HG02588 (cell line): ENCODE measurements around the gene SRGAP1.
A peak's percentile ranks its signal among the peaks of the same experiment; 100 is the strongest.

ENCODE experiments used
- ATAC-seq: cut with Tn5 transposase; IDR thresholded peaks from one replicate; pipeline ENCODE4 v1.9.1; 2021; ENCODE audit warnings: mild to moderate bottlenecking, moderate library complexity; ENCODE audit not compliant: unreplicated experiment

Gene SRGAP1

DNA sequence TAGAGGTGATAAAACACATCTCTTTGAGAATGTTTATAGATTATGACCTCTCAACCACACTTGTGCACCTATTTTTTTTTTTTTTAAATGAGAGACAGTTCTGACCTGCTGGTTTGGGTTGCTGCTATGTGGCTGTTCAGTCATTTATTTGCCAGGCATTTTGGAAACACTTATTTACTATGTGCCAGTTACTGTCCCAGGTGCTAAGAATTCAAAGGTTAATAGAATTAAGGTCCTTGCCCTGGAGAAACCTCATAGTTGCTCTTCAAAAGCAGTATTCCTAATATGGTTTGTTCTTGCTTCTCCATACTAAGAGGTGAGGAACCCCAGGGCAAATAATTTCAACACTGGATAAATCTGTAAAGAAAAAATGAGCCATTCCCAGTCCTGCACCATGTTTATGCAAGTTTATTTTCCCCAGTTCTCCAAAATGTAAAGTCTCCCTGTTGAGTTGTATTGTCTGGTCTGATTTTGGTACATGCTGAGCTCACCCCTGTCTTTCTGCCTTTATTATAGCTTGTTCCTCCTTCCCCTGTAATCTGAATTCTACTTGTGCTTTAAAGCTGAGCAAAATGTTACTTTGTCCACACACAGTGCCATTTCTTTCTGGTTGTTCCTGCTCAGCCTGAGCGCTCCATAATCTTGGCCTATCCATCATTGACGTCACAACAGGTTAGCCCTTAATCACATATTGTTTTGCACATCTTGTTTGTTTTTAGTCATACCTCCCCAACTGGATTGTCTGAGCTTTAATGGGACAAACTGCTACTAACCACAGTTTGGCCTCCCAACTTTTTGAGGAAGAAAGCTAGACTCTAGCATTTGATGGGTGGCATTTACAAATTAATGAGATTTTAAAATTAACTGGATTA, 56.7 kb downstream of the SRGAP1 start:
- ATAC-seq, result no peak

DNA sequence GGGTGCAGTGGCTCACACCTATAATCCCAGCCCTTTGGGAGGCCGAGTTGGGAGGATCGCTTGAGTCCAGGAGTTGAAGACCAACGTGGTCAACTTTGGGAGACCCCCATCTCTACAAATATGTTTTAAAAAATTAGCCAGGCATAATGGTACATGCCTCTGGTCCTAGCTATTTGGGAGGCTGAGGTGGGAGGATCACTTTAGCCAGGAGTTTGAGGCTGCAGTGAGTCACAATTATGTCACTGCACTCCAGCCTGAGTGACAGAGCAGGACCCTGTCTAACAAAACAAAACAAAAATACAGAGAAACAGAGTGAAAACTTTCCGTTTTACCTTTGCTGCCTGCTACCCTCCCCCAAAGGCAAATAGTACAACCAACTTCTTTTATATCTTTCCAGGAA, 60.2 kb downstream of the SRGAP1 start:
- ATAC-seq, result no peak

DNA sequence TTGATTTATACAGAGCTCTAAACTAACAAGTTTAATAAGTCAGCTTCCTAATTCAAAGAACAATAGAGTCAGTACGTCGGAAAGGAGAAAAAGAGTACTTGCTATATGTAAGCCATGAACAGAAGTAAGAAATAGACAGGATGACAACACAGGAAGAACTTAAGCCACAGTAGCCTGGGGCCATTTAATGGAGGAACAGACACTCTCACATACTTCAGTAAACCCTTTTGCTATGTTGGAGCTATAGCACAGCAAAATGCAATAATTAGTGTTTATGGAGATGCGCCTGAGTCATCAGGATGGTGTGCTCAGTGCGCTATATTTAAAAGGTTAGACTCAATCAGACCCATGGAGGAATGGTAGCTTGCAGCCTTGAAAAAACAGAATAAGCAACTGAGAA, 61.0 kb downstream of the SRGAP1 start:
- ATAC-seq, result no peak

DNA sequence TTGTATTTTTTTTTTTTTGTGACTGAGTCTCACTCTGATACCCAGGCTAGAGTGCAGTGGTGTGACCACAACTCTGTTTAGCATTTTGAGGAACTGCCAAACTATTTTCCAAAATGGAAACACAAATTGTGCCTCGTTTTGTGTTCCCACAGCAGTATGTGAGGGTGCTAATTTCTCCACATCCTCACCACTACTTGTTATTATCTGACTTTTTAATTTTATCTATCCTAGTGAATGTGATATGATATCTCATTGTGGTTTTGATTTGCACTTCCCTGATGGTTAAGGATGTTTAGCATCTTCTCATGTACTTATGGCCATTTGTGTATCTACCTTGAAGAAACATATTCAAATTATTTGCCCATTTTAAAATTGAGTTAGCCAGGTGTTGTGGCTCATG, 62.4 kb downstream of the SRGAP1 start:
- ATAC-seq, result no peak

DNA sequence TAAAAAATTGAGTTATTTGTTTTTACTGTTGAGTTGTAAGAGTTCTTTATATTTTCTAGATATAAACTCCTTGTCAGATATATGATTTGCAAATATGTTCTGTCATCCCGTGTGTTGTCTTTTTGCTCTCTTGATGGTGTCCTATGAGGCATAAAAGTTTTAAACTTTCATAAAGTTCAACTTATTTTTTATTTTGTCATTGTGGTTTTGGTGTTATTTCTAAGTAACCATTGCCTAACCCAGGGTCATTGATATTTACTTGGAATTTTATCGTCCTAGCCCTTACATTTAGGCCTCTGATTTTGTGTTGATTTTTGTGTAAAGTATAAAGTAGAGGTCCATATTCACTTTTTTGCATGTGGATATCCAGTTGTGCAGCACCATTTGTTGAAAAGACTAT, 63.1 kb downstream of the SRGAP1 start:
- no peak for ATAC-seq

DNA sequence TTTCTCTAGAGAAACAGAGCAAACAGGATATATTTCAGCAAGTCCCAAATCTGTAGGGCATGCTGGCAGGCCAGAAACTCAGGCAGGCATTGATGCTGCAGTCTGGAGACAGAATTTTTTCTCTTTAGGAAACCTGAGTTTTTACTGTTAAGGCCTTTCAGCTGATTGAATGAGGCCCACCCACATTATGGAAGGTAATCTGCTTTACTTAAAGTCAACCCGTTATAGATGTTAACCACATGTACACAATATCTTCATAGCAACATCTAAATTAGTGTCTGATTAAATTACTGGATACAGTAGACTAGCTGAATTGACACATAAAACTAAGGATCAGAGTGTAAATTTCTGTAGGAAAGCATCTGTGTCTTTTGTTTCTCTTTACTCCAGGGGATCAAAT, 65.2 kb downstream of the SRGAP1 start:
- ATAC-seq, result no peak

DNA sequence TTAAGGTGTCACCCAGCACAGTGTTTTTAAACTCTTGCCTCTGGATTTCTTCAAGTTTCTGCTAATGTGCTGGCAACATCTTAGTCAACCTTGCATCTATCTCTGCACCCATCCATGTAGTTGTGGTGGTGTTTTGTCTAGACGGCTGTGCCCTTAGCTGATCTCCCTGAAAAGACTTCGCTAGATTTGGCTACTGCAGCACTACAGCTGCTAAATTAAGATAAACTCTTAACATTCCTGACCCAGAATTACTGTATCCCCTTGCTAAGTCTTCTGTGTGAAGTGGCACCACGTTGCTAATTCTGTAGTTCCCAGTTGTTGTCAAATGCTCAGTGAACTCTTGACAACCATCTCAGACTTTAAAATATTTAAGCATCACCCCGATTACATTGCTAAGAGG, 66.8 kb downstream of the SRGAP1 start:
- ATAC-seq, result no peak

DNA sequence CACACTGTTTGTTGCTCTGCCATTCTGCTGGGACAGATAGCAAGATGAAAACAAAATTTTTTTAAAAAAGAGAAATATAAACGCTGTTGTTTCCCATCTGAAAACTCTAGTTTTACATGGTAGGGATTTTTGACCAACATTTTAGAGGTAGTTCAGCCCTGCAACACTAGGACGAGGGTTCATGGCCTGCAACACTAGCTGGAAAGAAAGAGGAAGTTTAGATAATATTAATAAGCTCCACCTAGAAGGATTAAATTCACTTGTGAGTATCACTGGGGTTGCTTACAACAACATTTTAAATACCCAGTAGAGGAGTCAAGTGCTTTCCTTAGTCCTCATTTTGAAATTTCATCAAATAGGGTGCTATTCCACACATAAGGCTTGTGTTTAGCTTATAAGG, 68.2 kb downstream of the SRGAP1 start:
- no peak for ATAC-seq

DNA sequence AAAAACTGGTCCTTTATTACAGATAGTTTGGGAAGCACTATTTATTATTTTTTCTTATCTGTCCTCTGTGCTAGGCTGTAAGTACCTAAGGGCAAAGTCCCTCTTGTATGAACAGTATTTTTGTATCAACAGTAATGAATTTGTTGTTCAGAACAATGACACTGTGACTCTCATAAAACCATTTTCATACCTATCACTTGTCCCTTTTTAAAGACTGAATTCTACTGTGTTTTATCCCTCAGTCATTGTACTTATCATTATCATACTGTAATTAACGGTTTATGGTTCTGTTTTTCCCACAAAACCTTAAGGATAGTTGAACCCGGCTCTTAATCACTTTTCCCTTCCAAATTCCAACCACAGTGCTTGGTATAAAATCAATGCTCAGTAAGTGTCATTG, 69.4 kb downstream of the SRGAP1 start:
- no peak for ATAC-seq

DNA sequence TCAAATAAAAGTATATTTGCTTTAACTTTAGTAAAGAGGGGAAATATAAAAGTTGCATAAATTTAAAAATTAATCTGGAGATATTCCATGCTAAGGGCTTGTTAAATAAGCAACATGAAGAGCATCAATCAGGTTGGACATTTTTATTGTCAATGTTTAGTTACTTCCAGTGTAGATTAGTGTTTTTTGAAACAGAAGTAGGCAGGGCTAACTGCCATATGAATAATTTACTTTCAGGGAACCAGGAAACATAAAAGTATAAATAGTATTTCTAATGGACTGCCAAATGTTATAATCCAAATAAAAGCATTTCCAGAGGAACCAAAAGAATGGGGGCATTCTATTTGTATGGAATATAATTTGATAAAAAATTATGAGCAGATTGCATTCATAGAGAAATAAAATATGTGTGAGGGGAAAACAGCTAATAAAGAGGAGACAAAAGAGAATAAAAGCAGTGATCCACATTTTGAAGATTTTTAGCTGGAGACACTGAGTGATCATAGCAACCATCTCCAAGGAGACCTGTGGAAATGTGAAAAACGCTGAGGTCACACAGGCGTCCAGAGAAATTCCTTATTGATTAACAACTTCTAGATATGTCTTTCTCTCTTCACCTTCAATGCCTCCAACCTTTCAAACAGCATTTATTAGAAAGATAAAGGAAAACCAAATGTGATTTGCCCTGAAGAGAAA, 70.8 kb downstream of the SRGAP1 start:
- ATAC-seq, result no peak

DNA sequence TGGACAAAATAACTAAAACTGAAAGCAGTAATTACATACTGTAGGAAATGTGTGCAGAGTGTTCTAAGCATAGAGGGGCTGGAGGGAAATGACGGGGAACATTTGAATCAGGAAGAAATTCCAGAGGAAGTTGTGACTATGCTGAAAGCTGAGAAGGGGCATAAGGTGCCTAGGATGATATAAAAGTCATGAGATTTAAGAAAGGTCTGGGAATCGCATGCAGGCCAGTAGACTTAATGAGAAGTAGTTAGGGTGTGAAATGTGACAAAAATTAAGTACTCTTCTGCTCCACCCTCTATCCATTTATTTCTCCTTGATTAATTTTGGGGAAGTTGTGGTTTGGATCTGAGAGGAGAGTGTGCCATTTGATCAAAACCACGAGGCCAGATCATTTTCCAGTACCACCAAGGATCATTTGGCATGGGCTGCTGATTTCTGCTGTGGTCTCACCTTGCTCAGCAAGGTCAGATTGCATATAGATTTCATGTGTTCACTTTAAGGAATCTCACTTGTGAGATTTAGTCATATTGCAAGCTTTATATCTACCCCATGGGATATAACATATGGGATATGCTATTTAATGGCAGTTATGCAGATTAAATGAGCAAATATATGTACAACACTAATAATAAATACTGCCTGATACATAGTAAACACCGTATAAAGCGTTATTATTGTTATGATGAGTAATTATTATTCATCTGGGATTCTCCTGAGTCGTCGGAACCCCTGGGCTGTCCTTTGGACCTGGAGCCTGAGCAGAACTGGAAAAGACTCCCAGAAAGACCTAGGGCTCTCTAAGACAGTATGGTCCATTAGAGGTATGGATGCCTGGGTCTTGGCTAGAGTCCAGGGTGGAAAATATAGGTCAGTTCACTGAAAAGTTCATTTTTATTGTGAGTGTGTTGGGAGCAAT, 72.3 kb downstream of the SRGAP1 start:
- no peak for ATAC-seq

DNA sequence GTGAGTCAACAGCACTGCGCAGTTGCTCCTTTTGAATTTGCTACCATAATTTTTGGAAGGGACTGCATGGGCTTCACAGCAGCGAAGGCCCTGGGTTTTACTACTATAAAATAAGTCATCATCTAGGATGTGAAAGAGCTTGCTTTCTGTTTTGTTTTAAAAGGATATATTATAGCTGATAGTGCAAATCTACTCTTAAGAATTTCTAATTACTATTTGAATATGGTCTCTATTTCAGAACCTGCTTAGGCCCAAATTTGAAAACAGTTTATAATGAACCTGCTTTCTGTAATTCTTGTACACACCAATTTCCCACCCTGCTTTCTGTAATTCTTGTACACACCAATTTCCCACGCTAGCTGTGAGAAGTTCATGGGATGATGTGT, 73.0 kb downstream of the SRGAP1 start:
- no peak for ATAC-seq

DNA sequence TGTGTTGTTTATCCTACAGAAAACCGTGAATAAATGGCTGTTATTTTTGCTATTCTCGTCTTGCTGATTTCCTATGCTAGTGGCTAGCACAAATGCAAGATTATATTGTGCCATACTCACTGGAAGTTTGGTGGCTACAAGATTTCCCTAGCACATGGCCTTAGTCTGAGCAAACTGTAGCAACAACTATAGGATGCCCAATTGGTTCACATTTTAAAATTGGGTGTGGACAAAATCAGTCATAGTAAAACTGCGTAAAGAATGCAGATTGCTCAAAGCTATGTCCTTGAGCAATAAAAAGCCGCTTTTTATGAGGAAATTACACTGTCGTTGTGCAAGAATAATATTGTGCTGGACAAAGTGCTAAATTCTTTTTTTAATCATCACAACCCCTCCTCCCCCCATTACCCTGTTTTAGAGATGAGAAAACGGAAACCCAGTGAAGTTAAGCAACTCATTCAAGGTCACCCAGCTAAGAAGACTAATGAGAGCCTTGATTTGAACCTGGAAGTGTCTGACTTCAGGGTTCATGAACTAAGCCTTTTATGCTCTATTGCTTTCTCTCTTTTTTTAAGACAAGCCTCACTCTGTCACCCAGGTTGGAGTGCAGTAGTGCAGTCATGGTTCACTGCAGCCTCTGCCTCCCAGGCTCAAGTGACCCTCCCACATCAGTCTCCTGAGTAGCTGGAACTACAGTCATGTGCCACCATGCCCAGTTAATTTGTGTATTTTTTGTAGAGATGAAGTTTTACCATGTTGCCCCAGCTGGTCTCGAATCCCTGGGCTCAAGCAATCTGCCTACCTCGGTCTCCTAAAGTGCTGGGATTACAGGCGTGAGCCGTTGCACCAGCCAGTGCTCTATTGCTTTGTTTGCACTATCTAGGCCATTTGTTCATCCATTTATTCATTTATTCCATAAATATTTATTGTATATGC, 73.6 kb downstream of the SRGAP1 start:
- peak; percentile 72 for ATAC-seq

DNA sequence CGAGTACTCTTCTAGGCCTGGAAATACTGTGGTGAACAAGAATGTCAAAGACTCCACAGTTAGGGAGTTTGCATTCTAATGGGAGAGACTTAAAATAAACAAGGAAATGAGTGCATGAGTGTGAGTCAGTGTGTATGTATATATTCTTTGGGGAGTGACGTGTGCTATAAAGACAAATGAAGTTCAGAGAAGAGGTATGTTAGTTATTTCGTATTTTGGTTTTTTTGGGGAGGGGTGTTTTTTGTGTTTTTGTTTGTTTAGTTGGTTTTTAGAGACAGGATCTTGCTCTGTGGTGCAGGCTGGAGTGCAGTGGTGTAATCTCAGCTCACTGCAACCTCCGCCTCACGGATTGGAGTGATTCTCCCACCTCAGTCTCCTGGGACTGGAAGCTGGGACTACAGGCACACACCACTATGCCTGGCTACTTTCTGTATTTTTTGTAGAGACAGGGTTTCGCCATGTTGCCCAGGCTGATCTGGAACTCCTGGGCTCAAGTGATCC, 74.3 kb downstream of the SRGAP1 start:
- no peak for ATAC-seq

DNA sequence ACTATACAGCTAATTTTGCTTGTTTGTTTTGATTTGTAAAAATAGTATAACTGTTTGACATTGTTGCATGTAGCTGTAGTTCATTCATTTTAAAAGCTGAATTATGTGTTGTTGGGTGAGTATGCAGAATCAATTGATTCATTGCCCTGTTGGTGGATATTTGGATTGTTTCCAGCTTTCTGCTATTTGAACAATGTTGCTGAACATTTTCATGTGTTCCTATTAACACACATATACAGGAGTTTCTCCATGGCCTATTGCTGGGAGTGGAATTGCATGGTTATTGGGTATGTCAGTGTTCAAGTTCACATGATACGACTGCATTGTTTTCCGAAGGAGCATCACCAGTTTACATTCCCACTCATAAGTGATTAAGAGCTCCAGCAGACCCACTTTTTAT, 75.3 kb downstream of the SRGAP1 start:
- ATAC-seq, result no peak

DNA sequence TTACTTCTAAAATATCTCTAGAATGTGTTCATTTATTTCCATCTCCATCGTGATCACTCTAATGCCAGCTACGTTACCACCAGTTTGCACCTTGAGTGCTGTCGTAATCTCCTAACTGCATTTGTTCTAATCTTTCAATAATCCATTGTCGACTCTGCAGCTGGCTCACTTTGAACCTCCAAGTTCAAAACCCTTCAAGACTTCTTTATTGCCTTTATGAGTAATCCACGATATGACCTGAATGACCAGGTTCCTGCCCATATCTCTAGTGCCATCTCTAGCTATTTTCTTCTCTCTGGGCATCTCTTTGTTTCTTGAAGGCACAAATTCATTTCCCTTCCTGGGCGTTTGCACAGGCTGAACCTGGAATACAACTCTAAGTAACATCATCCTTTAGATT, 76.7 kb downstream of the SRGAP1 start:
- ATAC-seq, result no peak

DNA sequence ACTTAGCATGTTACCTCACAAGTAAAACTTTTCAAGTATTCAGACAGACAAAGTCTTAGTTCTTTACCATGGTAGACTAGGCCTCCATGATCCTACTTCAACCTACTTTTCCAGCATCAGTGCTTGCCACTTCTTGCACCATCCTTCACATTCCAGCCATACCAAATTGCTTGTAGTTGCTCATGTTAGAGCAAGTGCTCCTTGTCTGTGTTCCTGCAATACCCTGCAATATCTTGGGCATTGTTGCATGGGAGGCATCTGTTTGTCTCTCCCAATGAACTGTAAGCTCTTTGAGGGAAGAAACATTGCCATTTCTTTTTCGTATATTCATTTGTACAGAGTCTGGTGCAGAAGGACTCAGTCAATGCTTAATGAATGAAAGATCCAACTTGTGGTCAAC, 78.0 kb downstream of the SRGAP1 start:
- ATAC-seq, result no peak

DNA sequence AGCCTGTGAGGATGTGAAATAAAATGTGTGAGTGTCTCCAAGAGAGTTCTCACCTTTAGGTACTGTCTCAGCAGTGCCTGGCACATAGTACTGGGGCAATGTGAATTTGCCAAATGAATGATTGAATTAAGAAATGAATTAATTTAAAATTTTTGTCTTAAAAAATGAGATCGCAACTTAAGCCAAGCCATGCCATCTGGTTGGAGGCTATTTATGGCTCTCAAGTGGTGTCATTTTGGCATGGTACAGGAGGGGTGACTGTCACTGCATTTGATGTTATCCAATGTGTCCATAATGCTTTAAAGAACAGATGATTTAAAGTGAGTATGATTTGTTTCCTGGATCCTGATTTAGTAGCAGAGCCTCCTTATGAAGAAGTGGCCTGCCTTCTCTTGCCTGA, 80.3 kb downstream of the SRGAP1 start:
- ATAC-seq, result no peak

DNA sequence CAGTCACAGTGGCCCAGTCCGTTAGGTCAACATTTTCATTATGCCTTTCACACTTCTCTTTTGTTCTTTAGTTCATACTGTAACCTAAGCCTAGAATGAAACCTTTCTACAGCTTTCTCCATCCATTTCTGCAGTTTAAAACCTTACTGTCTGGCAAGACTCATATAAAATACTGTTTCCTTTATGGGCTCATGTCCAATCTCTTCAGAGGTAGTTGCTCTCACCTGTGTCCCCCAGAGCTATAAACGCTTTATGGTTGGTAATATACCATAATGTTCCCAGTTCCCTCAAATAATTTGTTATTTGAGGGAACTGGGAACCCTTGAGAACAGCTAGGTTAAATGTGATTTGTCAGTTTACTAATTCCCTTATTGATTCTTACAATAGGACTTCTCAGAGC, 83.0 kb downstream of the SRGAP1 start:
- no peak for ATAC-seq

DNA sequence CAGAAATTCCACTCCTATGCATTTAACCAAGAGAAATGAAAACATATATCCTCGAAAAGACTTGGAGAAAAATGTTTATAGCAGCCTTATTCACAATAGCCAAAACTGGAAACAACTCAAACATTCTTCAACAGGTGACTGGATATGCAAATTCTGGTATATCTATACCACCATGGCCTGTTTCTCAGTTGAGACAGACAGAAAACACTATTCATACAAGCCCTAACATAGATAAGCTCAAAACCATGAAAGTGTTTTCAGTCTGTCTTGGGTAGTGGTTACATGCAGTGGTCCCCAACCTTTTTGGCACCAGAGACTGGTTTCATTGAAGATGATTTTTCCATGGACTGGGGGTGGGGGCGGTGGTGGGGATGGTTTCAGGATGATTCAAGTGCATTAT, 83.8 kb downstream of the SRGAP1 start:
- ATAC-seq, result no peak
